ENCODE measurements around the gene NECTIN2.
"Not testable (repeated sequence)": the region's sequence is repeated elsewhere in the genome, so short reads cannot be mapped to it uniquely, and the experiment has no call there.

NECTIN2 gene

DNA sequence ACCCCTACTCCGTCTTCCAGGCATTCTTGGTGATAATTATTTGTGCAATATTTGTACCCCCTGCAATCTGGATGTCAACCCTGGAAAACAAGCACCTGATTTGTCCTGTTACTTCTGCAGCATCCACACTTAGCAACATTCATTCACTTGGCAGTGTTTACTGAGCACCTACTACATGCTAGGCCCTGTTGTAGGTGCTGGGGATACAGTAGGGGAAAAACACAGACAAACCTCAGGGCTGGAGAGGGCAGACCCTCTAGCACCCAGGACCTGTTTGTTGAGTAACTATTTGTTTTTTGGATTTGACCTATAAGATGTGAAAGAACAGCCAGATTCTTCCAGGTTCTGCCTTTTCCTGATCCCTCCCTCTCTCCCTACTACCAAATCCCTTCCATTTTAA lies 9.5 kb downstream of the NECTIN2 start:
- no peak for DNase-seq

GRCh38 chr19:44856421-44857083 lies 10.5 kb downstream of the NECTIN2 start:
- DNase-seq = no peak

GRCh38 chr19:44857837-44858236 lies 11.7 kb downstream of the NECTIN2 start:
- DNase-seq = no peak

DNA sequence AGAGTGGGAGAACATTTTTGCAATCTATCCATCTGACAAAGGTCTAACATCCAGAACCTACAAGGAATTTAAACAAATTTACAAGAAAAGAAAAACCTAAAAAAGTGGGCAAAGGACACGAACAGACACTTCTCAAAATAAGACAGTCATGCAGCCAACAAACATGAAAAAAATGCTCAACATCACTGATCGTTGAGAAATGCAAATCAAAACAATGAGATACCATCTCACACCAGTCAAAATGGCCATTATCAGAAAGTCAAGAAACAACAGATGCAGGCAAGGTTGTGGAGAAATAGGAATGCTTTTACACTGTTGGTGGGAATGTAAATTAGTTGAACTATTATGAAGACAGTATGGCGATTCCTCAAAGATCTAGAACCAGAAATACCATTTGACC lies 15.5 kb downstream of the NECTIN2 start:
- DNase-seq = not testable (repeated sequence)

DNA sequence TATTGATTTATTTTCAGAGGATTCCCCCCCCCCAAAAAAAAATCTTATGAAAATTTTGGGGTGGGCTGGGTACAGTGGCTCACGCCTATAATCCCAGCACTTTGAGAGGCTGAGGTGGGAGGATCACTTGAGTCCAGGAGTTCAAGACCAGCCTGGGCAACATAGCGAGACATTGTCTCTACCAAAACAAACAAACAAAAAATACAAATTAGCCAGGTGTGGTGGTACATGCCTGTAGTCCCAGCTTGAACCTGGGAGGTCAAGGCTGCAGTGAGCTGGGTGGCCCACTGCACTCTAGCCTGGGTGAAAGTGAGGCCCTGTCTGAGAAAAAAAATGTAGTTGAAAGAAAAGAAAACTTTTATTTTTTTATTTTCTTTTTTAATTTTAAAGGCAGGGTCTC lies 17.9 kb downstream of the NECTIN2 start:
- DNase-seq = no peak

GRCh38 chr19:44865196-44865767 lies 19.2 kb downstream of the NECTIN2 start:
- no peak for DNase-seq

DNA sequence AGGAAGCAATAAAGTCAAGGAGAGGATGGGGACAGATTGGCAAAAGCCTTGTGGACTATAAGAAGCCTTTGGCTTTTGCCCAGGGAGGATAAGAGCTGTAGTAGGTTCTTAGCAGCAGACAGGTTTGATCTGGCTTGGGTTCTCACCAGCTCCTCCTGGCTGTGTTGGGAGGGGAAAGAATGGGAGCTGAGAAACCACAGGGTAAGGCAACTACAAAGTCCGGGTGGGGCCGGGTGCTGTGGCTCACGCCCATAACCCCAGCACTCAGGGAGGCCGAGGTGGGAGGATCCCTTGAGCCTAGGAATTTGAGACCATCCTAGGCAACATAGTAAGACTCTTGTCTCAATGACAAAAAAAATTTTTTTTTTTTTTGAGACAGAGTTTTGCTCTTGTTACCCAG lies 20.6 kb downstream of the NECTIN2 start:
- DNase-seq = no peak

DNA sequence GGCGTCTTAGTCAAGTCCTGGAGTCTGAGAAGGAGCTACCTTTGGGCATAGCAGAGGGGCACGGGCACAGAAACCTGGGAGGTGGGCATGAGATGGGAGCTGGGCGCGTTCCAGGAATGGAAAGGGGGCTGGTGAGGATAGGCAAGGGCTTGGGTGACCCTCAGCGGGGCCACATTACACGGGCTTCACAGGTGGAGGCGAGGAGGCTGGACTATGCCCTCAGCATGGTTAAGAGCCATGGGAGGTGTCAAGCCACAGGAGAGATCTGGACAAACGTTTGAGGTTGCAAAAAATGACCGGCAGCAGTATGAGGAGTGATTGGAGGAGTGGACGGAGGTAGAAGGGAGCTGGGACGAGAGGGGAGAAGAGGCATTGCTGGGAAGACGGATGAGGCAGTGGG lies 21.5 kb downstream of the NECTIN2 start:
- no peak for DNase-seq

GRCh38 chr19:44869733-44870470 lies 23.8 kb downstream of the NECTIN2 start:
- no peak for DNase-seq

DNA sequence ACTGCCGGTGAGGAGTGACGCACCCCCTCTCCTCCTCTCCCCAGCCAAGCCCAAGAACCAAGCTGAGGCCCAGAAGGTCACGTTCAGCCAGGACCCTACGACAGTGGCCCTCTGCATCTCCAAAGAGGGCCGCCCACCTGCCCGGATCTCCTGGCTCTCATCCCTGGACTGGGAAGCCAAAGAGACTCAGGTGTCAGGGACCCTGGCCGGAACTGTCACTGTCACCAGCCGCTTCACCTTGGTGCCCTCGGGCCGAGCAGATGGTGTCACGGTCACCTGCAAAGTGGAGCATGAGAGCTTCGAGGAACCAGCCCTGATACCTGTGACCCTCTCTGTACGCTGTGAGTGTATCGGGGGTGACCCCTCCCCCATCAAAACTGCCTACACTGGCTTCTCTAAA lies 25.7 kb downstream of the NECTIN2 start:
- DNase-seq = no peak

- DNase-seq = no peak
Measured at GRCh38 chr19:44872661-44873060, 26.6 kb downstream of the NECTIN2 start.

- no peak for DNase-seq
Measured at GRCh38 chr19:44874317-44874716, 28.2 kb downstream of the NECTIN2 start.

DNA sequence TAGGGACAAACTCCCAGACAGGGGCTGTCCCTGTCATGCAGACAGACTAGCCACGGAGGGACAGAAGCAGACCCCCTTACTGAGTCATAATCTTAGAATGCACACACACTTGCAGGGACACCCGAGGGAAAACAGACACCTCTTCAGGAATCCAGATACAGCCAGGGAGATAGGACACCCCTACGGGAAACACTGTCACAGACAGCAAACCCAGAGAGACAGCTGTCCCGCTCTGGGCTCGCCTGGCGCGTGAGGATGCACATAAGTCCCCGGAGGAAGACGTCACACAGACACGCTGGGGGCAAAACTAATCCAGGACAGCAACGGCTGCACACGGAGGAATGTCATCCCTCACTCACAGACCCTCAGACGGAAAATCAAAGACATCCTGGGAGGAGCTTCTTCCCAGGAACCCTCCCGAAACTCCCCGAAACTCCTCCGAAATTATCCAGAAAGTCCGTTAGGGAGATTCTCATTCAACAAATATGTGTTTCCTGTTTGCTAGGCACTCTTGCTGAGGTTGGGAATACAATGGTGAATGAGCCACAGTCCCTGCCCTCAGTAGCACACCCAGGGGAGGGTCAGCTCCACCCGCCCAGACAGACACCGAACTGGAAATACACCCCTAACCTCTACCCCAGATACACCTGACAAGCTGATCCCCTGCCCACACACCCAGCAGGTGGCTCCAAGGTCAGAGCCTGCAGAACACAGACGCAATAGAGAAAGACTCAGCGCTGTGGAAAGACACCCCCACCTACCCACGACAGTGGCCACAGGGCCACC lies 29.8 kb downstream of the NECTIN2 start:
- no peak for DNase-seq

DNA sequence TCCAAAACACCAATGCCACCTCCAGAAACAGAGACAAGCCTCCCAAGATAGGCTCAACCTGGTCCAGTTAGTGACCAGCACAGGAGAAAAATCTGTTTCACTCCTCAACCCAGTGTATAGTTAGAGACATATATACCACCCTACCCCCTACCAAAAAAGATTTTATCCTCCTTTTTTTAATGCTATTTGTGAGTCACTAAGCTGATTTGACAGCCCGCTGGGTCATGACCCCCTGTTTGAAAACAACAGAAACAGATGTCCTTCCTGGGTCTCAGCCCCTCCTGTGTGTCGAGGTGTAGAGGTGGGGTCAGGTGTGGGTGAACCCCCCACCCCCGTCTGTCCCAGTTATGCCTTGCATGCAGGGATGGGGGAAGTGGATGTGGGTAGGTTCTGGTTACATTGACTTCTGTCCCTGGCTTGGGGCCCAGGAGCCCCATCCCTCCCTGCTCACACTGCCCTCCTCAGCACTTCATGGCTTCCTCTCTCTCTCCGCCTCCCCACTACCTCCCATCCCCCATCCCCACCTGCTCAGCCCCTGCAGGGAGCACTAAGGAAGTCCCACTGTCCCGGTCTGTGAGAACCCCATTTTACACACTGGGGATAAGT lies 30.9 kb downstream of the NECTIN2 start:
- no peak for DNase-seq

GRCh38 chr19:44878120-44878865 lies 32.2 kb downstream of the NECTIN2 start:
- no peak for DNase-seq

- no peak for DNase-seq
Measured at GRCh38 chr19:44879309-44880065, 33.4 kb downstream of the NECTIN2 start.

DNA sequence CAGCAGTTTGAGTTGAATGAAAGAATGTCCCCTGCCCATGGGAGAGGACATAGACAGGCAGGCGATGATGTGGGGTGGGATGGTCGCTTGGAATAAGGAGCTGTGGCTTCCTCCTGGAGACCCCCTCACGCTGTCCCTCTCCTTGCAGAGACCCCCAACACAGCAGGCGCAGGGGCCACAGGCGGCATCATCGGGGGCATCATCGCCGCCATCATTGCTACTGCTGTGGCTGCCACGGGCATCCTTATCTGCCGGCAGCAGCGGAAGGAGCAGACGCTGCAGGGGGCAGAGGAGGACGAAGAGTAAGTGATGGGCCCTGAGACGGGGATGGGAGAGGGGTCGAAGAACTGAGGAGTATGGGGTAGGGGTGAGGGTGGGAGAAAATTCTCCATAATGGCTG lies 36.0 kb downstream of the NECTIN2 start:
- no peak for DNase-seq

DNA sequence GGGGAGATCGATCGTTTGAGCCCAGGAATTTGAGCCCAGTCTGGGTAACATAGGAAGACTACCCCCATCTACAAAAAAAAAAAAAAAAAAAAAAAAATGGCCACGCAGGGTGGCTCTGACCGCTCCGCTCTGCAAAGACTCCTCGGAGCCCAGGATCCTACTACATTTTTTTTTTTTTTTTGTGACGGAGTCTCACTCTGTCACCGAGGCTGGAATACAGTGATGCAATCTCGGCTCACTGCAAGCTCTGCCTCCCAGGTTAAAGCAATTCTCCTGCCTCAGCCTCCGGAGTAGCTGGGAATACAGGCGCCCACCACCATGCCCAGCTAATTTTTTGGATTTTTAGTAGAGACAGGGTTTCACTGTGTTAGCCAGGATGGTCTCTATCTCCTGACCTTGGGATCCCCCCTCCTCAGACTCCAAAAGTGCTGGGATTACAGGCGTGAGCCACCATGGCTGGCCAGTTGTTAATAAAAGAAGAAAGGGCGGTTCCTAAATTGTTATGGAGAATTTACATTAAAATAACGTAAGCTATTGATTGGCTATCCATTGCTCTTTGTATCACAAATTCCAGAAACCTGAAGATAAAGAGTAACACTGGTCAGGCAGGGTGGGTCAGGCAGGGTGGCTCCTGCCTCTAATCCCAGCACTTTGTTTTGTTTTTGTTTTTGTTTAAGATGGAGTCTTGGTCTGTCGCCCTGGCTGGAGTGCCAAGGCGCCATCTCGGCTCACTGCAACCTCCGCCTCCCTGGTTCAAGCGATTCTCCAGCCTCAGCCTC lies 36.7 kb downstream of the NECTIN2 start:
- DNase-seq = not testable (repeated sequence)

GRCh38 chr19:44883922-44884321 lies 37.8 kb downstream of the NECTIN2 start:
- no peak for DNase-seq

GRCh38 chr19:44884566-44884965 lies 38.5 kb downstream of the NECTIN2 start:
- no peak for DNase-seq

DNA sequence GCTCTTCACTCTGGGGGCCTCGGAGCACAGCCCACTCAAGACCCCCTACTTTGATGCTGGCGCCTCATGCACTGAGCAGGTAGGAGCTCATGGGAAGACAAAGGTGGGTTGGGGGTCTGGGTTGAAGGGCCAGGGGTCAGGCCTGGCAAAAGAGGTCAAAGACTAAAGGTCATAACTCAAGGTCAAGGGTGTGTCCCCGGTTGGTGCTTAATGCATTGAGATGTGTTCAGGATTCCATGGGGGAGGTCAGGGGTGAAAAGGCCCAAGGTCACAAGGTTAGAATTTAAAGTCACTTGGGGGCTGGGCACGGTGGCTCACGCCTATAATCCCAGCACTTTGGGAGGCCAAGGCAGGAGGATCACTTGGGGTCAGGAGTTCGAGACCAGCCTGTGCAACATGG lies 40.0 kb downstream of the NECTIN2 start:
- no peak for DNase-seq
